ENCODE measurements around the gene SLC36A1. TPM values are rescaled to one million over a fixed set of nuclear protein-coding genes. Genes with fewer than 3 reads are reported as not detected.
"Not testable (repeated sequence)": the region's sequence is repeated elsewhere in the genome, so short reads cannot be mapped to it uniquely, and the experiment has no call there.

The SLC36A1 gene
- total RNA-seq: 1.4 and 1.5 TPM in 2 replicates

GRCh38 chr5:151447174-151448037, at the start of gene SLC36A1:
SLC36A1 (plus strand) TSS chr5:151447603; CDS start chr5:151458793, 11,190 bp downstream.
- DNase-seq (ENCODE audit: low read depth in 2 of 2): peak; percentile 87 to 88

DNA sequence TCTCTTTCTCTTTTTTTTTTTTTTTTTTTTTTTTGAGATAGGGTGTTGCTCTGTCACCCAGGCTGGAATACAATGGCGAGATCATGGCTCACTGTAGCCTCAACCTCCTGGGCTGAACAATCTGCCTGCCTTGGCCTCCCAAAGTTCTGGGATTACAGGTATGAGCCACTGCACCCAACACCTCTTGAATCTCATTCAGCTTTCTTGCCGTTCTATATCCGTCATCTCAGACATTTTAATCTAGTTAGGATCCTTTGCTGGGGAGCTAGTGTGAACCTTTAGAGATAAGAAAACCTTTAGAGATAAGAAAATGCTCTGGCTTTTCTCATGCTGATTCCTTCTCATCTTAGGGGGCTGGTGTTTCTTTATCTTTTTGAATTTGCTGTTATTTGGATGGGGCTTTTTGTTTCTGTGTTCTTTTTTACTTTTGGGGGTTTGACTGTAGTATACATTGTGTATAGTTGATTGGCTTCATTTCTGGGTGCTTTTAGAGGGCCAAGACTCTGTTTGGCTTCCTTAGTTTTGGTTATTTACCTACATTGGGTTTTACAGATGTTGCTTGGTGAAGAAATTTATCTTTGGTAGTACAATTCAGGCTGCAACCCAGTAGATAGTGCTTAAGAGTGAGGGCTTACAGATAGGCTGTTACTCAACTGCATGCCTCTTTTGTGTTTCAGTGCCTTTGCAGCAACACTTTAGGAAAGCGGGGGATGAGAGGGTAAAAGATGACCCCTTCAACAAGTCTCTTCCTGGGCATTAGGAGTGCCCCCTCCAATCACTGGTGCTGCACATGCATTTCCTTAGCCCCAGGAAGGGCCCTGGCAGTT, 41.9 kb upstream of the SLC36A1 start:
- no peak for DNase-seq (ENCODE audit: low read depth in 2 of 2)

GRCh38 chr5:151406322-151406947, 41.0 kb upstream of the SLC36A1 start:
- peak in 1 of 2 donors; percentile 10 for DNase-seq (ENCODE audit: low read depth in 2 of 2)

DNA sequence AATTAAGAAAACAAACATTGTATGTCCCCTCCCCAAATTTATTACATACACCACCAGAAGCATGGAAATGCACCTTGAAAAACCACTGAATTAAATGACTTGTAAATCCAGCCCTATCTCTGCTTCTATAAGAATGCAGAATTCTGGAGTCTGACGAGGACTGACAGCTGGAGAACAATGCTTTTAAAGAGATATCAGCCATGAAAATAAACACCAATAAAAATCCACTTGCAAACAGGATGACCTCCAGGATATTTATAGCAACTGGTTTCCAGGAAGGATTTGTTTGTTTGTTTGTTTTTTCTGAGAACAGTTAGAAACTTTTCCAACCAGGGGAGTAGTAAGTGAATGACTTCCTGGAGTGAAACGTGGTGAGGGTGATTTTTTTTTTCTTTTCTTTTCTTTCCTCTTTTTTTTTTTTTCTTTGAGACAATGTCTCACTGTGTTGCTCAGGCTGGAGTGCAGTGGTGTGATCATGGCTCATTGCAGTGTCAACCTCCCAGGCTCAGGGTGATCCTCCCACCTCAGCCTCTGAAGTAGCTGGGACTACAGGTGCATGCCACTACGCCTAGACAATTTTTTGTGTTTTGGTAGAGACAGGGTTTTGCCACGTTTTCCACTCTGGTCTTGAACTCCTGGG, 38.7 kb upstream of the SLC36A1 start:
- no peak for DNase-seq (ENCODE audit: low read depth in 2 of 2)

GRCh38 chr5:151413800-151414199, 33.6 kb upstream of the SLC36A1 start:
- DNase-seq (ENCODE audit: low read depth in 2 of 2): no peak

DNA sequence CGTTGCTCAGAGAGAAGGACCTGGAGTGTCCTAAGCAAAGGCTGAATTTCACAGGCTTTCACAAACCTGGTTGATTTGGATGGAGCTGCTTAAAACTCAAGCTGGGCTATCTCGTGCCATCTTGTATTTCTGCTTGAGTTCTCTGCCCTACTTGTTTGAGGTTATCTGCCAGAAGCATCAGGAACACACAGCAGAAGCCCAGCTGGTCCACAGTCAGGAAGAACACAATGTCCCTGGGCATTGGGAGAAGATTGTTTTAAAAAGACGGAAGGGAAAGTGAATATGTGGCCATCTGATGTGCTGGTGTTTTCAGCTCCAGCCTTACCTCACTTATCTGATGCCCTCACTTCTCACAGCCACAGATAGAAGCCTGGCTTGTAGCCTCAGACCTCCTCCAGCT, 32.9 kb upstream of the SLC36A1 start:
- no peak for DNase-seq (ENCODE audit: low read depth in 2 of 2)

DNA sequence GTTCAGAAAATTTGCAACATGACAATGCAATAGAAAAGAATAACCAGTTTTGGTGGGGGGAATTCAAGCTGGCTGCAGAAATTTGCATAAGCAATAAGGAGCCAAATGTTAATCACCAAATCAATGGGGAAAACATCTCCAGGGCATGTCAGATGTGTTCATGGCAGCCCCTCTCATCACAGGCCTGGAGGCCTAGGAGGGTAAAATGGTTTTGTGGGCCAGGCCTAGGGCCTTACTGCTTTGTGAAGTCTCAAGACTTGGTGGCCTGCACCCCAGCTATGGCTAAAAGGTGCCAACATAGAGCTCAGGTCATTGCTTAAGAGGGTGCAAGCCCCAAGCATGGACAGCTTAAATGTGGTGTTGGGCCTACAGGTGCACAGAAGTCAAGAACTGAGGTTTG, 29.7 kb upstream of the SLC36A1 start:
- DNase-seq (ENCODE audit: low read depth in 2 of 2): no peak

DNA sequence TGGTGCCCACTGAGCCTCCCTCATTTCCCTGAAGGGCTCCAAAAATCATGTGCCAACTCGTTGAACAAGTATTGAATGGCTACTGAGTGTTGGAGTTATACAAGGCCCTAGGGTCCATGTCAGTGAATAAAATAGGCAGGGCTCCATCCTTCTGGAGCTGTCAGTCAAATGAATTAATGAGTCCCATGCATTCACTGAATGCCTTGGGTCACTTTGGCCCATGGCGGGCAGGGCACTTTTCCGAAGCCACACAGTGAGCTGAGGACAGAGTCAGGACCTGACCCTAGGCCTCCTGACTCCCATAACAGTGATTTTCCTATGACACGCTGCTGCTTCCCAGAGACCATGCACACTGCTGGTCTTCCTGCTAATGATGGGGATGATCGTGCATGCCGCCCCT, 27.3 kb upstream of the SLC36A1 start:
- DNase-seq (ENCODE audit: low read depth in 2 of 2): no peak

DNA sequence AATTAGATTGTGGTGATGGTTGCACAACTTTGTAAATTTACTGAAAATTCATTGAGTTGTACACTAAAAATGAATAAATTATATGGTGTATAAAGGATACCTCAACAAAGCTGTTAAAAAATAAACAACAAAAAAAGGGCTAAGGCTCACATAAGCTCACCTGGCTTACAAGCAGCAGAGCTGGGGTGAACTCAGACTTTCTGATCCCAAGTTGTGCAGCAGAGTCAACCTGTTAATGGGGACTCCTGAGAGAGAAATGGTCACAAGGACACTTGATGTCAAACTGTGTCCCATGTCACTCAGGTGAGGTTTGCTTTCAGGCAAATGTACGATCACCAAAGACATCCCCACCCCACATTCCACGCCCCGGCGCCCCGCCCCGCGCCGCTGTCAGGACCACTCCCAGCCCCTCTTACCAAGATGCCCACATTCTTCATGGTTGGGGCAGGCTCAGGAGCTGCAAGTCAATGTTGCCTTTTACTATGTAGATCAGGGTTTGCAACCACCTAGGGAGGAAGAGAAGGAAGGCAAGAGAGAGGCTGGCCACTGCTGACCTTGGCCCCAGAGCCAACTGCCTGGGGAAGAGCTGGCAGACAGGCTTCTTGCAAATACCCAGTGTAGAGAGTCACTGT, 22.4 kb upstream of the SLC36A1 start:
- no peak for DNase-seq (ENCODE audit: low read depth in 2 of 2)

GRCh38 chr5:151426347-151426746, 21.1 kb upstream of the SLC36A1 start:
- DNase-seq (ENCODE audit: low read depth in 2 of 2): not testable (repeated sequence)

DNA sequence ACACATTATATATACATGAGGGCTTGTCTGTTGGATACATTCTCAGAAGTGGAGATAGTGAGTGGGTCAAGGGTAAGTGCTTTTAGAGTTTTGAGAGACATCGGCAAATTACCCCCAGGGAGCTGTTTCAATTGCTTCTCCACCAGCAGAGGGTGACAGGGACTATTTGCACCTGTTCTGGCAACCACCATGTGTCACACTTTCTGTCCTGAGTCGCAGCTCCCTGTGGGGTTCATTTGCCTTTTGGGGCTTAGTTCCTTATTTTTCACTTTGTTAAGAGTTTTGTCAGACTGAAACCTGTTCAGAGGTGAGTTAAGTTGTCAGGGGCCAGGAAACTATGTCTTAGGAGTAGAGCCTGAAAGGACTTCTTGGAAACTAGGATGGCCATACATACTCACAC, 20.1 kb upstream of the SLC36A1 start:
- DNase-seq (ENCODE audit: low read depth in 2 of 2): no peak

DNA sequence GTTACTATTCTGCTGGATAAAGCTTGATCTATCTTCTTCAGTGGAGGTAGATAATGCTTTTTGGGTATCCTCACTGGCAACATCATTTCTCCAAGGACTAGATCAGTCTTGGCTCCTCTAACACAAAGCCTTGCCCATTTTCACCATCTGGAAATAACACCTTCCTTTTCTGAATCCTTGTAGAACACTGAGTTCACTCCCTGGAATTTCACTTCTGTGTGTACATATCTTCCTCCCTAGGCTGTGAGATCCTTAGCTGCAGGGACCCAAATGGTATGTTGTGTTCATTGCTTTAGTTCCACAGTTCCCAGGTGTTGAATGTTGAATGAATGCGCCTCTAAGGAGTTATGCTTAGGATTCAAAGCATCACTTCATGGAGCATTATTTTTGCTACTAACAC, 16.7 kb upstream of the SLC36A1 start:
- no peak for DNase-seq (ENCODE audit: low read depth in 2 of 2)

DNA sequence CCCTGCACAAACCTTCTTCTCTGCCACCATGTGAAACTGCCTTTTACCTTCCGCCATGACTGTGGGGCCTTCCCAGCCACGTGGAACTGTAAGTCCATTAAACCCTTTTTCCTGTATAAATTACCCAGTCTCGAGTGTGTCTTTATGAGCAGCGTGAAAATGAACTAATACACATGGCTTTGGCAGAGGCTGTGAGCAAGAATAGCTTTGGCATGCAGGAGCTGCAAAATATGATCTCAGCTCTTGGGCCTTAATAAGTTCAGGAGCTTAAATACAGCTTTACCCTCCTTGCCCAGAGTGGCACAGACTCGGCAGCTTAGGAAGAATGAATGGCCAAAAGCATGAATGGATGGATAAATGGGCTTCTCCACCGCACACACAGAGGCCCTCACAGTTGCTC, 15.7 kb upstream of the SLC36A1 start:
- no peak for DNase-seq (ENCODE audit: low read depth in 2 of 2)

DNA sequence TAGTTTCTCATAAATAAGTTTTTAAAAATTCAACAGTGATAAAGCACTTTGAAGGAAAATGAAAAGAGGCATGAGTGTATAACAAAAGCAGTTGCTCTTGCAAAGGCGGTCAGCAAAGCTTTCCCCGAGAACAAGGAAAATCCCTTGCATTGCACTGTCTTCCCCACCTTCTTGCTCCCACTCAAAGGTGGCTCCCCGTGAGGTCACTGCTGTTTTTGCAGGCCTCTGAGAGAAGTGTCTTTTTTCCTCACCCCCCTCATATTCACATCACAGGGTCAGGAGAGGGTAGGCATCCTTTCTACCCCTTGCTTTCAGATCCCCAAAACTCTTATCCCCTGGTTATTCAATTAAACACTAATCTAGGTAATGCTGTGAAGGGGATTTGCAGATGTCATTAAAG, 15.2 kb upstream of the SLC36A1 start:
- DNase-seq (ENCODE audit: low read depth in 2 of 2): no peak

- DNase-seq (ENCODE audit: low read depth in 2 of 2): no peak
These were observed 12.7 kb upstream of the SLC36A1 start for GRCh38 chr5:151434570-151435237.

DNA sequence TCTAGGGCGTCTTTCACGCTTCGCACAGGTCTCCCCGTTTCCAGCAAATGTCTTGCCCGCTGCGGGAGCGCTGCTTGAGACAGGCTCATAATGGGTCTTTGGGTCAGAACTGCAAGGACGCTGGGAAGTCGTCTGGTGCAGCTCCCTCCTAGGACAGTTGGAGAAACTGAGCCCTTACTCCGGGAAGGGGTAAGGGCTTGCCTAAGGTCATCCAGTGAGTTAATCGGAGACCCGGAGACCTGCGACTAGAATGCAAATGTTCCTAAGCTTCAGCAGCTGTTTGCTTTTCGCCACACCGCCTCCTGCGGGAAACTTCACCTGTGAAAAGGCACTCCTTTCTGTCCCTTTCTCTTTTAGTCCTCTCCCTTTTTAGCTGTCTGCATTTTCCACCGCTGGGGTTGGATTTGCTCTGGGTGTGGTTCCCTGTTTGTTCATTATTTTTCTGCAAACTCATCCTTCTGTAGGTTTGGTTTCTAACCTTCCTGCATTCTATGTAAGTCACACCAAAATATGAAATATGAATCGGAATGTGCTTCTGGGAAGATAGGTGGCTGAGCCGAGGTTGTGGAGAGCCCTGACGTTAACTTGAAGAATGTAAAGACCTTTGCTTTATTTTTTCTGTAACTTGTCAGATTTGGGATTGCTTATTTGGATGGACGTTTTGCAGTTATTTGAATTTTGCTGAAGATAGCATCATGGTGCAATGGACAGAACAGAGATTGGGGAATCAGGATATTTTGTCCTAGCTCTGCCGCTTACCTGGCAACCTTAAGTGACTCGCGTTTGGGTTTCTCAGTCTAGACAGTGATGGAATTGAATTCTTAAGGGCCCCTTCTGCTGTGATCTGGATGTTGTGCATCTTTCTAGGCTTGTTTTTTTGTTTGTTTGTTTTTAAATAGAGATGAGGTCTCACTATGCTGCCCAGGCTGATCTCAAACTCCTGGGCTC, 909 bp downstream of the SLC36A1 start:
- peak; percentile 13 to 15 for DNase-seq (ENCODE audit: low read depth in 2 of 2)

DNA sequence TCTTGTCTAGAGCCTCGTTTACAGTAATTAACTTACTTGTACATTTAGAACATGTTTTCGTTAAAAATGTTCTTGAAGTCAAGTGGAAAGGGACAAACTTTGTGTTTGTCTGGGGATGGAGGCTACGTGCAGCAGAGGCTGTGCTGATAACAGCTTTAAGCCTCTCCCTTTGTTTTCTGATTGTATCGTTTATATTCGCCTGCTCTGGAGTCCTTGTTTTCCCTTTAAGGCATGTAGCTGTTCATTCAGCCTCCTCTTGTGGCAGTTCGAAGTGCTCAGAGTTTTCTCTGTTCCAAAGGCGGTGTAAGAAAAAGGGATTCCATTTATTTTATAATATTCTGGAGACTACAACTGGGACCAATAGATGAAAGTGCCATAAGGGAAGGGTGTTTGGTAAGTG, 1.9 kb downstream of the SLC36A1 start:
- no peak for DNase-seq (ENCODE audit: low read depth in 2 of 2)

GRCh38 chr5:151449839-151450238, 2.4 kb downstream of the SLC36A1 start:
- DNase-seq (ENCODE audit: low read depth in 2 of 2): no peak

DNA sequence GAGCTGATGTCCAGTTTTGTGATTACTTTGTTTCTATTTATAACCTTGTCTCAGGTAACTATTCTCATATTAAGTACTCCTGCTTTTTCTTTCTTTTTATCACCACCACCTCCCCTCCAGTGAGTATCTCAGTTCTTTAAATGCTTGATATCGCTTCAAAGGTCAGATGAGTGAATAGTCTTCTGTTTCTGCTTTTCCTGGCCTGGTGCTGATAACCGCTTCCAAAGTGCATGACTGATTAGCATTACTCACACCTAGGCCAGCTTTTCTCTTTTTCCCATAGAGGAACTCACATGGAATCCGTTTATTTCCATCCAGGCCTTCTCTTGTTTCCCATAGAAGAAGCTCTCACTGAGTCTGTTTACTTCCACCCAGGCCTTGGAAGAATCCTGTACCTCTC, 3.2 kb downstream of the SLC36A1 start:
- no peak for DNase-seq (ENCODE audit: low read depth in 2 of 2)
